GM21529 (cell line): Measurements from ENCODE around the gene ELMOD2.

Experiments used
- ATAC-seq: cut with Tn5 transposase; IDR thresholded peaks from one replicate; pipeline ENCODE4 v1.9.1; 2021; ENCODE audit not compliant: unreplicated experiment

ELMOD2 gene

DNA sequence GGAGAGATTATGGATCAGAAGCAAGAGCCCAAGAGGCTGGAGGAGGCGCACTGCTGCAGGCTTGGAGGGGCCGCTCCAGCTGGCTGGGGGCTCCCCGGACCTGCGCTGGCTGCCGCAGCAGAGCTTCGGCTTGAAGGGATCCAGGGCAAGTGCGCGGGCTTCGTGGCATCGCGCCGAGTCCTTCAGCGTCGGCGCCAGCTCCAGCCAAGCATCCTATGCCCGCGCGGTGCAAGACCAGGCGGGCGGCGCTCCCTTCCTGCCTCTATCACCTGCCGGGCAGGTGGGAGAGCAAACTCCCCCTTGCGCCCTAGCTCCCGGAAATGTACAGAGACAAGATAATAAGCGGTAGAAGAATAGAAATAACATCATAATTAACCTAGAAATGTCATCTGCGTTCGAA lies 55.3 kb downstream of the ELMOD2 start:
- no peak for ATAC-seq

GRCh38 chr4:140581078-140581477 lies 57.1 kb downstream of the ELMOD2 start:
- no peak for ATAC-seq

DNA sequence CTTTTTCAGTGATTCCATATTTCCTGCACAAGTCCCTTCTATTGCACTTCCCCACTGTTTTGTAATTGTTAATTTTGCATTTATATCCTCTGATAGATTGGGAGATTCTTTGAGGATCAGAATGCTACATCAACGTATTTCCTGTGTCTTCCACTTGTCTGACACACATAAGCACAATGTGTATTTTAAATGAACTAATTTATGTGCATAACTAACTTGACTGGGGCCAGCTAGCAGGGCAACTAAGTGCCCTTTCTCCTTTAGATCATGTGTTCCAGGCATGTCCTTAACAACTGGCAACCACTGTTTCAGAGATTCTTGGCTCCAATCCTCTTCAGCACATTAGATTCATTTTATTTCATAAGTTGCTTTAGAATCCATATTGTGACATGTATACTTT lies 60.5 kb downstream of the ELMOD2 start:
- no peak for ATAC-seq

DNA sequence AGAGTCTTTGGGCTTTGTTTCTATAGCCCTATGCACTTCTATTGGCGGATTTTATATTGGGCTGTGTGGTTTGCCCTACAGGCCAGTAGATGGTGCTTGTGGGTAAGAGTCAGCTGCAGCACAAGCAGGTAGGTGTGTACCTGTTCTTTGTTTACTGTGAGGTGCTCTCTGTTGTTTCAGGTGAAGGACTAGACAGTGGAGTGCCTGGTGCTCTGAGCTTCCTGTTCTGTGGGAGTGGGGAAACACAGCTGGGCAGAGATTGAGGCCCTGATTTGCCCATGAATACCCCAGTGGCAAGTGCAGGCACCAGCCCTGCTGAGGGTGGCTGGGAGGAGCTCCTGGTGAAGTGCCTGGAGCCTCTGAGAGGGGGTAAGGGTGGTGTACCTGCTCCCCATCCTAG lies 71.1 kb downstream of the ELMOD2 start:
- peak; percentile 64 for ATAC-seq

- no peak for ATAC-seq
Observed at GRCh38 chr4:140600408-140600807, 76.4 kb downstream of the ELMOD2 start.

DNA sequence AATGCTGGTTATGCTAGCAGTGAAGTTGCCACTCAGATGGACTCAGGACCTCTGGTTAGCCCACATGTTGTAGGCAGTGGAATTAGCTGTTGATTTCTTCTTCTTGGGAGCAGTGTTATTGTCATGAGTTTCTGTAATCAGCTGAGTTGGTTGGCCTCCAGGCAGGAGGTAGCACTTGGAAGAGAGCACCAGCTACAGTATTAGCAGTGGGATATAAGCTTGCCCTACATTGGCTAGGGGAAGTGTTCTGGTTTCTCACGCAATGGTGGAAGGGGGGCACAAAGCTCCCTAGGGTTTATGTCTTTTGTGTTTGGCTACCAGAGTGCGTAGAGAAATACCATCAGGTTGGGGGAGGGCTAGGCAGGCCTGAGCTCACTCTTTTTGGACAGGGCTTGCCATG lies 78.7 kb downstream of the ELMOD2 start:
- ATAC-seq = no peak

GRCh38 chr4:140603286-140603685 lies 79.3 kb downstream of the ELMOD2 start:
- ATAC-seq = no peak
